HG03558 (cell line): ENCODE results near the gene PDE11A.

Source experiments
- ATAC-seq: cut with Tn5 transposase; IDR thresholded peaks from one replicate; pipeline ENCODE4 v1.9.1; 2021; ENCODE audit warnings: moderate number of reproducible peaks; ENCODE audit not compliant: unreplicated experiment; ENCODE audit errors: extremely low read depth

The PDE11A gene

GRCh38 chr2:177680866-177681712 lies 391.5 kb downstream of the PDE11A start:
- no peak for ATAC-seq

GRCh38 chr2:177679611-177680605 lies 392.7 kb downstream of the PDE11A start:
- ATAC-seq: no peak

GRCh38 chr2:177678939-177679338 lies 393.6 kb downstream of the PDE11A start:
- no peak for ATAC-seq

DNA sequence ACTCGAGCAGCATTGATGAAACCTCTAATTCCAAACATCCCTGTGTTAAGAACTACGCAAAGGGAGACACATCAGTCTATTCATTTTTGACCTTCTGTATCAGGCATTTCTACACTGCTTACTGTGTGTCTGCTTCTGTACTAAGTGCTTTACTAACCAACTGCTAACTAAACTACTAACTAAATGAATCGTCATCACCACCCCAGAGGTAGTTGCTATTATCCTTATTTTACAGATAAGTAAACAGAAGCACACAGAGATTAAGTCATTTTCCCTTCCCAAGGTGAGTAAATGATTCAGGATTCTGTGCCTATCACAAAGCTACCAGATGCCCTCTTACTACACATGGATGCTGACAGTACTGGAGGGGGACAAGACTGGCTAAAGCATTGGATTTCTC lies 395.9 kb downstream of the PDE11A start:
- ATAC-seq: no peak

- no peak for ATAC-seq
These were observed 396.8 kb downstream of the PDE11A start for GRCh38 chr2:177675825-177676224.

GRCh38 chr2:177675350-177675821 lies 397.2 kb downstream of the PDE11A start:
- ATAC-seq: no peak

DNA sequence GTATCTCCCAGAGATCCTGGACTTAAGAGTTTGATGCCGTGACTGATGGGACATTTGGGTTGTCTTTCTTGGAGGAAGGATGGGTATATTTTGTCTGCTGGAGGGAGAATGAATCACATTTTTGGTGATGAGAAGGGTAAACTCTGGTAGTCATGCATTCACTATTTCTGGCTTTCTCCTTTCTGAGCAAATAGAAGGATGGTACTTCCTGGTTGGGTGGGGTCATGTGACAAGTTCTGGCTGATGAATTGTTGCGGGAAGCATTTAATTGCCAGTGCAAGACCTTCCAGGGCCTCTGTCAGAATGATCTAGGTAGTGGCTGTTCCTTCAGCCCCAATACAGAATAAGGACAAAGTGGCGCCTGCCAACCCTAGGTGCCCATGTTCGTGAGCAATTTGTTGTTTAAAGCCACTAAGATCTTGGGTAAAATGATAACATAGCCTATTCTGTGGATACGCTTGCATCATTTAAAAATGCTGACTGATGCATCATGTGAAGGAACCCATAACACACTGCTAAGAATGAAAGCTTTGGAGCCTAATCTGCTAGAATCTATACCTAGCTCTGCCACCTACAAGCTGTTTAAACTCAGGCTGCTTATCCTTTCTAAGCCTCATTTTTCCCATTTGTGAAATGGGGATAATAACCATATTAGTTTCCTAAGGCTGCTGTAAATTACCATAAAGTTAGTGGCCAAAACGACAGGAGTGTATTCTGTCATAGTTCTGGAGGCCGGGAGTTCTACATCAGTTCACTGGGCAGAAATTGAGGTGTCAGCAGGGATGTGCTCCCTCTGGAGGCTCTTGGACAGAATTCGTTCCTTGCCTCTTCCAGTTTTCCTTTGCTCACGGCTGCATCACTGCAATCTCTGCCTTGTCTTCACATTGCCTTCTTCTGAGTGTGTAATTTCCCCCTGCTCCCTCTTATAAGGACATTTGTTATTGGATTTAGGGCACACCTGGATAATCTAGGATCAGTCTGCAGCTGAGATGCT lies 398.7 kb downstream of the PDE11A start:
- ATAC-seq: no peak

DNA sequence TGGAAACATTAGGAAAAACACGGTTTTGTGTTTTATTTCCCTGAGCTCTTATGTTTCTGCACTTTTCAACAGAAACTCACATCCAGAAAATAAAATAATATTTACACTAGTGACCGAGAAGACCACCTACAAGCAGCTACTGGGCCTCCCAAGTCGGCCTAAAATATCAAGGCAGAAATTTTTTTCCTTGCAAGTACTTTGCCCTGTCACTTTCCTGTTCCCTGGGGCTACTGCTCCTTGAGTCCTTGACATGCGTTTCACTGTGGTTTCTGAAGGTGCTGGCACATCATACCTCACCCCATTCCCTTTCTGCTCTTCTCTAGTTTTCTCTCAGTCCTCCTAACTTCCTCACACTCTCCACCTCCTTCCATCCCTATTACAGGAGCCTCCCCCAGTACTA lies 400.9 kb downstream of the PDE11A start:
- ATAC-seq: no peak

- no peak for ATAC-seq
These were observed 401.6 kb downstream of the PDE11A start for GRCh38 chr2:177670791-177671535.

GRCh38 chr2:177669625-177670330 lies 402.8 kb downstream of the PDE11A start:
- ATAC-seq: no peak

DNA sequence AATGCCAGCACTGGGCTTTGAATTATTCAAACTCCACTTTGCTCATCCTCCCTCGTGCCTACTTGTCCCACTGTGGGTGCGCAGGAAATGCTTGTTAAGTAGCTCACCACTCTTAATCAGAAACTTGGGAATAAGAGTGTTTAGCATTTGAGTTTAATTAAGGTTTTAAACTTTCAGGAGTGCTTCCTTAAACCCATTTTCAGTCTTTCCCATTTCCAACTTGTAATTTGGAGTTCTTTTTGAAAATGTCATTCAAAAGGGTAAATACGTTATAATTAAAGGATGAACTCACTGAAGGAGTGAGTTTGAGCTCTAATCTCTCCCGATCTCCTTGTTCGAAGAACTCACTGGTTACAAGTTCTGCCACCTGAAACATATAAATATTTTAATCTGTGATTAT lies 403.4 kb downstream of the PDE11A start:
- ATAC-seq: no peak

GRCh38 chr2:177668617-177669016 lies 404.0 kb downstream of the PDE11A start:
- ATAC-seq: no peak

GRCh38 chr2:177667626-177668025 lies 405.0 kb downstream of the PDE11A start:
- ATAC-seq: no peak

- no peak for ATAC-seq
These were observed 406.2 kb downstream of the PDE11A start for GRCh38 chr2:177666408-177666807.

DNA sequence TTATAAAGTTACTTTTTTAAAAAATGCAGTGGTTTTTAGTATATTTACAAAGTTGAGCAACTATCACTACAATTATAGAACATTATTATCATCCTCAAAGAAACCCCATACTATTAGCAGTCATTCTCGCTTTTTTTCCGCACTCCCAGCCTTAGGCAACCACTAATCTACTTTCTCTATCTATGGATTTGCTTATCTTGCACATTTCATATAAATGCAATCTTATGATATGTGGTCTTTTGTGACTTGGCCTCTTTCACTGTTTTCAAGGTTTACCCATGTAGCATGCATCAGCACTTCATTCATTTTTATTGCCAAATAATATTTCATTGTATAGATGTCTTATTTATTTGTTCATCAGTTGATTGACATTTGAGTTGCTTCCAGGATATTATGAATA lies 406.6 kb downstream of the PDE11A start:
- ATAC-seq: no peak

GRCh38 chr2:177665328-177665727 lies 407.2 kb downstream of the PDE11A start:
- ATAC-seq: no peak

GRCh38 chr2:177662895-177663294 lies 409.7 kb downstream of the PDE11A start:
- no peak for ATAC-seq

DNA sequence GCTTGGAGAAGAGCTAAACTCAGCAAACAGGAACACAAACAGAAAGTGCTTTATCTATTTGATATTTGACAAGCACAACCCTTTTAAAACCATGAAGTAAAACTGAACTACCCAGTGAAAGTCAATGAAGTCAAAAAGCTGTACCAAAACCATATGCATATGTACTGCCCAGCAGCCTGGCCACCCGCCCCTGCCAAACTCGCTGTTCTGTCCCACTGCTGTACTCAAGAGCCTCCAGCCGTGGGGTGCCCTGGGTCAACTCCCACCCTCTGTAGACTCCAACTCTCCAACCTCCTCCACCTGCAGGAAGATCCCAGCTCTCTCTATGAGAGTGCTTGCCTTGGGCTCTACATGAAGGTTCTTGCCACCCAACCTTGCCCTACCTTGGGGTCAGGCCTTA lies 411.8 kb downstream of the PDE11A start:
- no peak for ATAC-seq
